Activated naive CD8-positive, alpha-beta T cell (primary cell): ENCODE data around the gene NHERF2.
"Not testable (repeated sequence)": the region's sequence is repeated elsewhere in the genome, so short reads cannot be mapped to it uniquely, and the experiment has no call there.

Experiments
- H3K27ac Mint-ChIP-seq: one replicate; pipeline ENCODE4 v1.8.0; 2021; ENCODE audit warnings: mixed read lengths
- H3K27me3 Mint-ChIP-seq: one replicate; pipeline ENCODE4 v1.8.0; 2021; ENCODE audit warnings: mixed read lengths
- H3K36me3 Mint-ChIP-seq: one replicate; pipeline ENCODE4 v1.8.0; 2021; ENCODE audit warnings: mixed read lengths
- H3K4me1 Mint-ChIP-seq: one replicate; pipeline ENCODE4 v1.8.0; 2021; ENCODE audit warnings: low read depth, mixed read lengths
- H3K4me3 Mint-ChIP-seq: one replicate; pipeline ENCODE4 v1.8.0; 2021; ENCODE audit warnings: mild to moderate bottlenecking, mixed read lengths
- H3K9me3 Mint-ChIP-seq: one replicate; pipeline ENCODE4 v1.8.0; 2021; ENCODE audit warnings: low read depth, mixed read lengths

Gene NHERF2

DNA sequence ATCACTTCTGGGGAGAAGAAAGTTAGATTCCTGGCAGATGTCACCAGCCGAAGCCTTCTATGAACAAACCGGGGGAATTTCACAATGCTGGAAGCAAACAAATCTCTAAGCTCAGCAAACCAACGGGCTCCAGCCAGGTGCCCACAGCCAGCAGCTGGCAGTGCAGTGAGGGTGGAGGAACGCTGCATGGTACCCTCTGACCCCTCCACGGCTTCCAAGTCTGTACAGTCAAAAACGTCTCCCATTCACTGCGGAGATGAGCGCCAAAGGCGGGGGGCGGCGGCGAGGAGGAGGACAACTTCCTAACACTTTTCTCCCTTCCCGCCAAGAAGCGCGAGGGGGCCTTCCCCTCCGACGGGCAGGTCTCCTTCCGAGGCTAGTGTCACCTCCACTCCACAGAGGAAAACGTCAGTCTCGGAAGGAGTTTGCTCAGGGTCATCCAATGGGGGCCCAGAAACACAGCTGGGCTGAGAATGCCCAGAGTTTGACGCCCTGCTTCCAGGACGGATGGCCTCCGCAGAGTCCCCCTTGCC is 18.0 kb upstream of the NHERF2 start:
- peaks cover 39% of the 10 kb centered on the region for H3K4me1 Mint-ChIP-seq
- peak overlapping the region; percentile 93 for H3K4me3 Mint-ChIP-seq
- peak overlapping the region; percentile 90 for H3K27ac Mint-ChIP-seq
- H3K36me3 Mint-ChIP-seq, result peaks cover 3% of the 10 kb centered on the region
- no peaks in the 10 kb centered on the region for H3K27me3 Mint-ChIP-seq
- H3K9me3 Mint-ChIP-seq, result no peaks in the 10 kb centered on the region

DNA sequence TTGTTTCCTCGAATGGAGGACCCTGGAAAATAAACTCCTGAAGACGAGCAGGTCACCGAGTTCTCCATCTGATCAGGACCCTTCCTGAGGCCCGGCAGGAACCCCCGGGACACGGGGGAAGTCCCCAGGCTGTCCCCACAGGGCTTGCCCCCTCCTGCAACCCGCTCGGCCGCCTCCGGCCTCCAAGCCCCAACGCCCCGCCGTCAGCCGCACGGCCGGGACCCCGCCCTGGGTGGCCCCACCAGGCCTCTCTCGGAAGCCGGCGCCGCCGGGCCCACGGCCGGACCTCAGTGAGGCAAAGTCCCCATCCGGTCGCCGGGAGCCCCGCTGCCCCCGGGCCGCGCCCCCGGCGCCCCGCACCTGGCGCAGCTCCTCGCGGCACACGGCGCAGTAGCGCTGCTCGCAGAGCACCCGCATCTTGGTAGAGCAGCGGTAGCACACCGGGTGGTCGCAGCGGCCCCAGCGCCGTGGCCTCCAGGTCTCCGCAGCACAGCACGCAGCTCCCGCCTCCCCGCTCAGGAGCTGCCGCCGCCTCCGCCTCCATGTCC is 17.5 kb upstream of the NHERF2 start:
- Mint-ChIP-seq H3K27ac (peak overlapping the region; percentile 90), H3K27me3 (no peaks in the 10 kb centered on the region), H3K9me3 (no peaks in the 10 kb centered on the region), H3K4me1 (peaks cover 39% of the 10 kb centered on the region), H3K4me3 (peak overlapping the region; percentile 93), H3K36me3 (peaks cover 3% of the 10 kb centered on the region)

DNA sequence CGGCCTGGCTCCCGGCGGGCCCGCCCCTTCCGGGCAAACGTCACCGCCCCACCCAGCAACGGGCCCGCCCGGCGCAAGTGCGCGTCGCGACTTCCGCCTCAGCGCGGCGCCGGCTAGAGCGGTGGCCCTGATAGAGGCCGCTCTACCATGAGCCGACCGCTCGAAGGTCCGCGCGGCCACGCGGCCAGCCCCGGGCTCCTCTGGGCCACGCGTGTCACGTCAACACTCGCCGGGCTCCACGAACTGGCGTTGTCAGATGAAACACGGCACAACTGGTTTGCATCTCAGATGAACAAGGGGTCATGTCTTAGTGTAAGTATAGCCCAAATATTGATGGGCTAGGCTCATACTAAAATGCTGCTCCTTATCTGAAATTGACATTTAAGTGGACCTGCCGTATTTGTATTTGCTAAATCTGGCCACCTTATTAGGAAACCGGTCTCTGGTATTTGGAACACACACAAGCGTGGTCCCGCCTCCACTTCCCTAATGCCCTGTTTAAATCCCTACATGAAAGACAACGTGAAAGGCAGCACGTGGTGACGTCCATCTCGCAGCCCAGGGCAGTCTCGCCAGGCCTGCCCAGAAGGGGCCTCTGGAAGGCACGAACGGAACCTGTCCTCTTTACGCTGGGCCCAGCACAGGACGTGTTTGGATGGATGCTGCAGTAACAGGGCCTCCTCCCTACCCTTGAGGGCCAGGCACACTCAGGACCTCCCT is 16.8 kb upstream of the NHERF2 start, which contains the start of gene ZNF598:
ZNF598 (minus strand) TSS at position 31 of the 720 bp plus-strand sequence.
- Mint-ChIP-seq H3K27ac (peak within 1 kb of the TSS; percentile 98), H3K9me3 (no peaks in the 10 kb centered on the region), H3K4me3 (peak within 1 kb of the TSS; percentile 96), H3K4me1 (peaks cover 37% of the 10 kb centered on the region), H3K27me3 (no peaks in the 10 kb centered on the region), H3K36me3 (peaks cover 3% of the 10 kb centered on the region)

DNA sequence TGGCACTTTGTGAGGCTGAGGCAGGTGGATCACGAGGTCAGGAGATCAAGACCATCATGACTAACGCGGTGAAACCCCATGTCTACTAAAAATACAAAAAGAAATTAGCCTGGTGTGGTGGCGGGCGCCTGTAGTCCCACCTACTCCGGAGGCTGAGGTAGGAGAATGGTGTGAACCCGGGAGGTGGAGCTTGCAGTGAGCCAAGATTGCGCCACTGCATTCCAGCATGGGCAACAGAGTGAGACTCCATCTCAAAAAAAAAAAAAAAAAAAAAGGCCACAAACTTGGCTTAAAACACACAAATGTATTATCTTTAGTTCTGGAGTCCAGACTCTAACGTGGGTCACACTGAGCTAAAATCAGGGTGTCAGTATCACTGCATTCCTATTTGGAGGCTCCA is 15.0 kb upstream of the NHERF2 start:
- H3K4me3 Mint-ChIP-seq, result peak overlapping the region; percentile 38
- H3K27ac Mint-ChIP-seq, H3K9me3 Mint-ChIP-seq, H3K36me3 Mint-ChIP-seq, H3K27me3 Mint-ChIP-seq: not testable (repeated sequence)
- H3K4me1 Mint-ChIP-seq, result peaks cover 24% of the 10 kb centered on the region

DNA sequence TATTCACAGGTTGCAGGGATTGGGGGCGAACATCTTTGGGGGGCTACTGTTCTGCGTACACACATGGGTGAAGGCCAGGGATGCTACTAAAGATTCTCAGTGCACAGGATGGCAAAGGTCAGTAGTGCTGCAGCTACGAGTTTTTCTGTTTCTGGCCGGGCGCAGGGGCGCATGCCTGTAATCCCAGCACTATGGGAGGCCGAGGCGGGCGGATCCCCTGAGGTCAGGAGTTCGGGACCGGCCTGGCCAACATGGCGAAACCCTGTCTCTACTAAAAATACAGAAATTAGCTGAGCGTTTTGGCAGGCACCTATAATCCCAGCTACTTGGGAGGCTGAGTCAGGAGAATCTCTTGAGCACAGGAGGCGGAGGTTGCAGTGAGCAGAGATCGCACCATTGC is 13.2 kb upstream of the NHERF2 start:
- H3K4me3 Mint-ChIP-seq, result no peak overlapping the region
- H3K9me3 Mint-ChIP-seq, result no peaks in the 10 kb centered on the region
- no peak overlapping the region for H3K27ac Mint-ChIP-seq
- peaks cover 10% of the 10 kb centered on the region for H3K4me1 Mint-ChIP-seq
- H3K27me3 Mint-ChIP-seq, result no peaks in the 10 kb centered on the region
- peaks cover under 1% of the 10 kb centered on the region for H3K36me3 Mint-ChIP-seq

DNA sequence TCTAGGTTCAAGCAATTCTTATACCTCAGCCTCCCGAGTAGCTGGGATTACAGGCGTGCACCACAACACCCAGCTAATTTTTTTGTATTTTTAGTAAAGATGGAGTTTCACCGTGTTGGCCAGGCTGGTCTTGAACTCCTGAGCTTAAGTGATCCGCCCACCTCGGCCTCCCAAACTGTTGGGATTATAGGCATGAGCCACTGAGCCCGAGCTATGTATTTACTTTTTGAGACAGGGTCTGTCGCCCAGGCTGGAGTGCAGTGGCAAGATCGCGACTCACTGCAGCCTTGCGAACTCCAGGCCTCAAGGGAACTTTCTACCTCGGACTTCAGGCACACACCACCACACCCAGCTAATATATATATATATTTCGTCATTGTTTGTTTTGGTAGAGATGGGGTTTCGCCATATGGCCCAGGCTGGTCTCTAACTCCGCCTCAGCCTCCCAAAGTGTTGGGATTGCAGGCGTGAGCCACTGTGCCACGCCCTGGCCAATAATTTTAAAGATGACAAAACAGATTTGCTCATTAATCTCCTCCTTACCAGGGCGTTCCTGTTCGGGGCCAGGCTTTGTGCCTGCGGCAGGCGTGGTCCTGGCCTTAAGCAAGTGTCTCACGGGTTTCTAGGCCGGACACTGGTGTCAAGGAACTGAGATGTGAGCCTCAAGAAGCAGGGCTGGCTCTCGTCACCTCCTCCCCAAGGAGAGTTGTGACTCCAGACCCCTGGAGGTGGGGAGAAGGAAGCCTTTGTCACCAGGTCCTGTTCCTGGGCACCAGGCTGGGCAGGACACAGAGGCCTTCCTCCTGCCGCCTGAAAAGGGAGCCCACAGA is 11.4 kb upstream of the NHERF2 start:
- no peak overlapping the region for H3K4me3 Mint-ChIP-seq
- no peaks in the 10 kb centered on the region for H3K36me3 Mint-ChIP-seq
- H3K27me3 Mint-ChIP-seq, result no peaks in the 10 kb centered on the region
- H3K4me1 Mint-ChIP-seq, result peaks cover 4% of the 10 kb centered on the region
- H3K9me3 Mint-ChIP-seq, result no peaks in the 10 kb centered on the region
- no peak overlapping the region for H3K27ac Mint-ChIP-seq

DNA sequence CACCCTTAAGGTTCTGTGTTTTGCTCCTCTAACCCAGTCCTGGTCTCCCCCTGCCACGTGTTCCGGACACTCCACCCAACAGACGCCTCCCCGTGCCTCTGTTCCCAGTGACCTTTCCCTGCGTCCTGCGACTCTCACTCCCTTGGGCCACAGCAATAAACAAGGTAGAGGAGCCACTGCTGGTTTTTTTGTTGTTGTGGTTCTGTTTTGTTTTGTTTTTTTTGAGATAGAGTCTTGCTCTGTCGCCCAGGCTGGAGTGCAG is 10.8 kb upstream of the NHERF2 start:
- Mint-ChIP-seq H3K27ac (no peak overlapping the region), H3K27me3 (no peaks in the 10 kb centered on the region), H3K4me1 (peaks cover 5% of the 10 kb centered on the region), H3K4me3 (no peak overlapping the region), H3K9me3 (no peaks in the 10 kb centered on the region), H3K36me3 (no peaks in the 10 kb centered on the region)

DNA sequence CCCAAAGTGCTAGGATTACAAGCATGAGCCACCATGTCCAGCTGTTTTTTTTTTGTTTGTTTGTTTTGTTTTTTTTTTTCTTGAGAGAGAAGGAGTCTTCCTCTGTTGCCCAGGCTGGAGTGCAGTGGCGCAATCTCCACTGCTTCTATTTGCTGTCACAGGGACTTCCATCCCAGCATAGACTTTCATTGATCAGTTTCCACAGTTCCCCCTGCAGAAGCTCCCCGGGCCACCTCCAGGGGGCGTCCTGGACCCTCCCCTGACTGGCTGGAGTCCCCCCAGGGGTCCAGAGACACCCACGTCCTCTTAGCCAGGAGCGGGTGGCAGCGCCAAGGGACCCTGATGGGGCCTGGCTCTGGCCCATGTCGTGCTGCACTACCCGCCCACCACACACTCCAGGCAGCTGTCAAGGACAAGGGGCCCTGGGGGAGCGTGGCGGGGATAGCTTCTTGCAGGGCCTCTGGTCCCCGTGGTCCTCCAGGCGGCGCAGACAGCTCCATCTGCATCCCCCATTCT is 10.2 kb upstream of the NHERF2 start:
- H3K4me3 Mint-ChIP-seq, result no peak overlapping the region
- H3K9me3 Mint-ChIP-seq, result no peaks in the 10 kb centered on the region
- peaks cover 5% of the 10 kb centered on the region for H3K4me1 Mint-ChIP-seq
- H3K36me3 Mint-ChIP-seq, result no peaks in the 10 kb centered on the region
- no peaks in the 10 kb centered on the region for H3K27me3 Mint-ChIP-seq
- no peak overlapping the region for H3K27ac Mint-ChIP-seq

DNA sequence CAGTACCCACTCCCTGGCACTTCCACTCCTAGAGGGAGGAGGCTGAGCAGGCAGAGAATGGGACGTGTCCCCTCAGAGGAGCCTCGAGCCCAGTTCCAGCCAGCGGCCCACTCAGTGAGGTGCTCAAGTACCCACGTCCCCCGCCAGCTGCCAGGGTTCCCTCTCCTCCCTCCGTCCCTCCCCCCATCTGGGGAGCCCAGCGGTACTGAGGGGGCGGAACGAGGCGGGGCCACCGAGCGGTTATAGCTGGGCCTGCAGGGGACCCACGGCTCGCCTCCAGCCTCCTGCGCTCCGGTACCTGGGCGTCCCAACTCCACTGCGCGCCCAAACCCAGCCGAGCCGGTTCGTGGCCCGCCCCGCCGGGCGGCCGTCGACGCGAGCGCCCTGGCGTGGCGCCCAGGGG is 7.2 kb upstream of the NHERF2 start, which contains the start of gene NPW:
NPW (plus strand) TSS at position 268 of the 403 bp plus-strand sequence.
- no peaks in the 10 kb centered on the region for H3K9me3 Mint-ChIP-seq
- H3K4me1 Mint-ChIP-seq, result peaks cover 17% of the 10 kb centered on the region
- H3K27ac Mint-ChIP-seq, result no peak within 1 kb of the TSS
- peaks cover 4% of the 10 kb centered on the region for H3K27me3 Mint-ChIP-seq
- no peaks in the 10 kb centered on the region for H3K36me3 Mint-ChIP-seq
- peak within 1 kb of the TSS; percentile 76 for H3K4me3 Mint-ChIP-seq

DNA sequence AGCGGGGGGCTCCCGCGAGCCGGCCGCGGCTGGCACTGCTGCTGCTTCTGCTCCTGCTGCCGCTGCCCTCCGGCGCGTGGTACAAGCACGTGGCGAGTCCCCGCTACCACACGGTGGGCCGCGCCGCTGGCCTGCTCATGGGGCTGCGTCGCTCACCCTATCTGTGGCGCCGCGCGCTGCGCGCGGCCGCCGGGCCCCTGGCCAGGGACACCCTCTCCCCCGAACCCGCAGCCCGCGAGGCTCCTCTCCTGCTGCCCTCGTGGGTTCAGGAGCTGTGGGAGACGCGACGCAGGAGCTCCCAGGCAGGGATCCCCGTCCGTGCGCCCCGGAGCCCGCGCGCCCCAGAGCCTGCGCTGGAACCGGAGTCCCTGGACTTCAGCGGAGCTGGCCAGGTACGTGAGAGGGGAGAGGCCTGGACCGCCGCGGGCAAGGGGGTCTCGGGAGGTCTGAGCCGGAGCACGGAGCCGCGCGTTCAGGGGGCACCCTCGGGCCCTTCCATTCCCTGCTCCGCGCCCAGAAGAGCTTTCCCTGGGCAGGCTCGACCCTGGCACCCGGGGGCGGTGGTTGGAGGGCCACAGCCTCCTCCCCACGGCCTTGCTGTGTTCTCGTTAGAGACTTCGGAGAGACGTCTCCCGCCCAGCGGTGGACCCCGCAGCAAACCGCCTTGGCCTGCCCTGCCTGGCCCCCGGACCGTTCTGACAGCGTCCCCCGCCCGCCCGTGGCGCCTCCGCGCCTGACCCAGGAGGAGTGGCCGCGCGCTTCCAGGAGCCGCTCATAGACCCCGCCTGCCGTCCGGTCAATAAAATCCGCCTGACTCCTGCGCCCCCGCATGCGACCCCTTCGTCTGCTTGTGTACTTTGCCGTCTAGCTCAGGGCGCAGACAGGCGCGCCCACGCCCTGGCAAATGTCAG is 6.5 kb upstream of the NHERF2 start:
- Mint-ChIP-seq H3K27me3 (peaks cover 4% of the 10 kb centered on the region), H3K9me3 (no peaks in the 10 kb centered on the region), H3K4me3 (peak overlapping the region; percentile 76), H3K36me3 (no peaks in the 10 kb centered on the region), H3K27ac (no peak overlapping the region), H3K4me1 (peaks cover 17% of the 10 kb centered on the region)

DNA sequence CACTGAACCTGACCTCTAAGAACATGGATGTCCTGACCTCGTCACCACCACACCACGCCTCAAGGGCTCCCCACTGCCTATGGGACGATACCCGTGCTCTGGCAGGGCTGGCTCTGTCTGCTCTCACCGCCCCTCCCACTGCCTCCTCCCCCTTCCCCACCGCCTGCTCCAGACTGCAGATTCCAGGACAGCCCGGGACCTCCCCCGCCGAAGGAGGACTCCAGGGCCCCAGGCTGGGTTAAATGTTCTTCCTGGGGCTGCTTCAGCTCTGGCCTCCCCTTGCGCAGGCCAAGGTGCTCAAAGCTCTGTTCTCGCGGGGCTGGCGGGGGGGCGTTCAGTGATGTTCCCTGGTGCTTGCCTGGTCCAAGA is 4.0 kb upstream of the NHERF2 start:
- Mint-ChIP-seq H3K27me3 (peaks cover 4% of the 10 kb centered on the region), H3K4me3 (peak overlapping the region; percentile 67), H3K4me1 (peaks cover 24% of the 10 kb centered on the region), H3K27ac (no peak overlapping the region), H3K9me3 (no peaks in the 10 kb centered on the region), H3K36me3 (no peaks in the 10 kb centered on the region)

DNA sequence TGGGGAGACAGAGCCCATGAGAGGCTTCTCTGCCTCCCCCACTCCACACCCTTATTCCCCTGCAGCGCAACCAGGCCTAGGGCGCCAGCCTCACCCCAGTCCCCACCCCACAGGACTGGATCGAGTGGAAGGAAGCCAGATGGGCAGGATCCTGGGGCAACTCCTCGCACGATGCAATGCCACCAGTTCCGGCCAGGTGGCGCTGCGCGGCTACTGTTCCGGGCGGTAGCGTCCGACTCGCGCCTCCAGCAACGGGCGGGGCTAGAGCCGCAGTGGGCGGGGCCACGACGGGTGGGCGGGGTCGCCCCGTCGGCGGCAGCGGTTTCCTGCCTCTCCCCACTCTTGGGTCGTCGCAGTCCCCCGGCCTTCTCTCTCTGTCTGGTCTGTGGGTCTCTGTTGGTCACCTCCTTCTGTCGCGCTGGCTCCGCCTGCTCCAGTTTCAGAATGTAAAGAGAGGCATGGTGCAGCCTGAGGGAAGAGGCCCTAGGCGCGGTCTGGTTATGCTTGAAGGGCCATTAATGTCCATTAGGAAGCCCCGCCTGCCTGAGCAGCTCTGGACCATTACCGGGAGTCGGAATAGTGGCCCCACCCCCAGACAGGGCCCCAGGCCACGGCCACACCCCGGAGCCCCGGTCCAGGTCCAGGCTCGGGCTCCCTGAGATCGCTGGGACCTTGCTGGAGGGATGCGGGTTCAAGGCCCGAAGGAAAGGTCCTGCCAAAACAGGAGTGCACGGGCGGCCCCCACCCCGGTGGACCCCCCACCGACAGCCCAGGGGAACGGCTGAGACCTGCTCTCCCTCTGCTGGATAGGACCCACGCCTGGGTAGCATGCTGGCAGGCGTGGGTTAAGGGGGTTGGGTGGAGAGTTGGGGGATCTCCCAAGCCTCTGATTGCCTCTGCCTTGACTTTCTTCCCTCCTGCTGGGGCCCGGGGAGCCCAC is 3.3 kb upstream of the NHERF2 start:
- H3K4me1 Mint-ChIP-seq, result peaks cover 24% of the 10 kb centered on the region
- no peaks in the 10 kb centered on the region for H3K36me3 Mint-ChIP-seq
- H3K27ac Mint-ChIP-seq, result no peak overlapping the region
- H3K4me3 Mint-ChIP-seq, result peak overlapping the region; percentile 67
- peaks cover 4% of the 10 kb centered on the region for H3K27me3 Mint-ChIP-seq
- no peaks in the 10 kb centered on the region for H3K9me3 Mint-ChIP-seq

DNA sequence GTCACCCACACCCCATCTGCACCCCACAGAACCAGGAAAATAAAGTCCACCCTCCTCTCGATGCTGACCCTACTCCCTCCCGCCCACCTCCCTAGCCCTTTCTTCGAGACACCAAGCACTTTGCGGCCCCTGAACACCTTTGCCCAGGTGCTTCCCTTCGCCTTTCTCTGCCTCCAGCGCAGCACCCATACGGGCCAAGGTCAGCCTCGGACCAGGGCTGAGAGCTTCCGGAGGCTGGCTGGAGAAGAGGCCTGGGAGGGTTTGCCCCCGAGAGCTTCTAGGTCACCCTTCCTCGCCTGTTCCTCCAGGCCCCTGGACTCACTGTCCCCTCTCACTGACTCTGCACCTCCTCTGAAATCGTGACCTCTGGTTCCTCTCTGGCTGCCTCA is 2.7 kb upstream of the NHERF2 start:
- no peaks in the 10 kb centered on the region for H3K9me3 Mint-ChIP-seq
- H3K27me3 Mint-ChIP-seq, result peaks cover 4% of the 10 kb centered on the region
- H3K4me3 Mint-ChIP-seq, result peak overlapping the region; percentile 13
- H3K4me1 Mint-ChIP-seq, result peaks cover 22% of the 10 kb centered on the region
- H3K36me3 Mint-ChIP-seq, result no peaks in the 10 kb centered on the region
- H3K27ac Mint-ChIP-seq, result no peak overlapping the region
